MV-4-11 (cell line): ENCODE results near the gene SGCE.

ENCODE experiments used
- DNase-seq: peaks from one replicate; lab custom pipeline; 2025; lab: John Stamatoyannopoulos, UW

Gene SGCE

DNA sequence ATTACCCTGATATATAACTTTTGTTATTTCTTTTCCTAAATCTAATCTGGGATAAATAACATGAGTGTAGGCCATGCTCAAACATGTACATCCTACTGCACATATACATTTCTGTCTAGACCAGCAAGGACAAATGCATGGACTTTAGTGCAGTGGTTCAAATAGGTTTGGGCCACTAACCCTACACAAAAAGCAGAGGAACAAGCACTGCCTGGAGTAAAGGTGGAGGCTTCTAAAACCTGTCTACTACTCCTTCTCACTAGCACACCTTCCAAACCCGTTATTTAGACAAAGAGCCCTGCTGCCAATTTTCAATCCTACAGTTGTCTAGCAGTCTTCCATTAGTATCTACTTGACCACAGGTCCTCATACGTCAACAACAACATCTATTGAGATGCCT lies 34.8 kb downstream of the SGCE start:
- no peak for DNase-seq

DNA sequence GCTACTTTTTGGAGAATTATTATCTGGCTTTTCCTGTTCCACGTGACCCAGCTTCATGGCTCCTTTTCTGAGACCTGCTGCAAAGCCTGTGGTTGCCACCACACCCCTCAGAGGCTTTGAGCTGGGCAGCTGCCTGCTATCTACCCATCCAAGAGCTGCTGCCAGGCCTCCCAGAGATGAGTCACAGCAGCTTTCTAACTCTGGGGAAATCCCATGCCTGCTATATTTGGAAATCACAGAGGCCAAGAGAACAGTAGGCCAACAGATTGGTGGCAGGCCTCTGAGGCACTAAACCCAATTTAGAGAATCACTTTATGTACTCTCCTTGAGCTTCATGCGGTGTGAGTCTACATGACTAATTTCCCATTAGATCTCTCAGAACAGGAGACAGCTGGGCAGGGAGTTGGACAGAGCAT lies 35.2 kb downstream of the SGCE start:
- peak; percentile 98 for DNase-seq

DNA sequence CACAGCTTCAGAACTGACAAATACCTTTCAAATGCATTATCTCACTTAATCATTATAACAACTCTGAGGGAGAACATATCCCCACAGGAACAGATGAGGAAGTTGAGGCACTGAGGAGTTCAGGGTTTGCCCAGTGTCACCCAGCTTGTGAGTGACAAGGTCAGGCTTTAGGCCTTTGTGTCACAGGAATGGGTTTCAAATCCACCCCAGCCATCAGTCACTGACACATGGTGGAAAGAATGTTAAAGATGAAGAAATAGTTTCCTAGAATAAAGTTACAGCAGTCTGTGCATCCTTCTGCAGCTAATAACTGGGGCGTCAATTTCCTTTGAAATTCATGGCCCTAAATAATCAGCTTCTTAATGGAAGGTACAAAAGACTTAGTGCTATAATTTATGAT lies 37.8 kb downstream of the SGCE start:
- peak; percentile 30 for DNase-seq

DNA sequence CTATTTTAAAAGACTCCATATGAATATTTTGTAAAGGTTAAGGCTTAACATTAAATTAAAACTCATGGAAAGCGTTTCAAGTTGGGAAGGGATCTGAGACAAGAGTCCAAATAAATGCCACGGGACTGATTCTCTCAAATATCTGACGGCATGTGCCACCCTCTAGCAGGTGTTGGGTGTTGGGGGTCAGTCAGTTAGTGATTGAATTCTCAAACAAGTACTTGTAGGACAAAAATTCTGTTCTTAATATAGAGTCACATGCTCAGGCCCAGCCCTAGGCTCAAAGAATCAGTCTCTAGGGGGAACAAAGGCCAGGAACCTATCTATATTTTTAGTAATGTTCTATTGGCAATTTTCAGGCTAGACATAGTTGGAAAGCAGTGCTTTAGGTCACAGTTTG lies 39.1 kb downstream of the SGCE start:
- no peak for DNase-seq

DNA sequence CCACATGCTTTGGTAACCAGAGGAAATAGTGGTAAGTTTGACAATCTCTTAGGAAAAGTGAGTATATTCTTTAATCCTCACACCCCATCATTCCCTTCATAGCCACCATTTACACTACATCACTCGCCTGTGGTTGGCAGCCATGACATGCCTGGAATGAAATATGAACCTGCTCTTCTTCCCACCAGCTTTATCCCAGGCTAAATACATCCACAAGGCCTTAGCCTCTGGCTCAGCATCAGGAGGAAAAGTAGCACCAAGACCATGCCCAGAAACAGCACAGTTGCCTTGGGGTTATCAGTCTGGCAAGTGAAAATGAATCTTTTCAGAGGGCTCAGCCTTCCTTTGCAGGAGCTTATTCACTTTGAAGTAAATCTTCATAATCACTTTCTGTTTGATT lies 40.3 kb downstream of the SGCE start:
- no peak for DNase-seq

DNA sequence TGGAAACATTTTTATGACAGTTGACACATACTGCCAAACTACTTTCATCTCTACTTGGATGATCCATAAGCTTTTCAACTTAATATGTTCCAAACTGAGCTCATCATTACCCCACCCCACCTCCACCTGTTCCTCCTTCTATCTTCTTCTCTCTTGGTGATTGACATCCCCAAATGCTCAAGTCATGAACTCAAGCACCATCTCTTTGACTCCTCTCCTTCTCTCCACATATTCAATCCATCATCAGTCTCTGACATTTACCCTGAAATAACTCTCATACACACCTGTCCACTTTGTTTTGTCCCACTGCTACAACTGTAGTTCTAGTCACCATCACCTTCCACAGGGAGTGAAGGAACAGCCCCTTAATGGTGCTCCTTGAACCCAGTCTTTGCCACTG lies 43.3 kb downstream of the SGCE start:
- DNase-seq: no peak

DNA sequence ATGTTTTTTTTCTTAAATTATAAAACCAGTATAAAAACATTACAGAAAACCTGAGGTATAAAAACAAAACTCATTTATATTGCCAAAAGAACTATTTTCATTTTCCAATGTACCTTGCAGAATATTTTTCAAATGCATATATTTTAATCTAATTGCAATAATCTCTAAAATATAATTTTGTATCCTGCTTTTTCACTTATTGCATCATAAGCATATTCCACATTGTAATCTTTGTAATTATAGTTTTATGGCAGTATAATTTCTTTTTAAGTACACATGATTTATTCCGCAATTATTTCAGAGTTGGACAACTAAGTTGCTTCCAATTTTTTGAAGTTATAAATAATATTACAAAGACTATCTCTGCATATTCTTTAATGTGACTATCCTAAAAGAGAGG lies 43.7 kb downstream of the SGCE start:
- no peak for DNase-seq

DNA sequence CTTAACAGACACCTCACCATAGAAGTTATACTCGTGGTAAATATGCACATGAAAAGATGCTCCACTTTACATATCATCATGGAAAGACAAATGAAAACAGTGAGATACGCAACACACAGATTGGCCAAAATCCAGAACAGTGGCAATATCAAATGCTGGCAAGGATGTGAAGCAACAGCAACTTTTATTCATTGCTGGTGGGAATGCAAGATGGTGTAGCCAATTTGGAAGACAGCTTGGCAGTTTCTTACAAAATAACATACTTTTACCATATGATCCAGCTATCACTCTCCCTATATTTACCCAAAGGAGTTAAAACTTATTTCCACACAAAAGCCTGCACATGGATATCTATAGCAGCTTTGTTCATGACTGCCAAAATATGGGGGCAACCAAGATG lies 46.4 kb downstream of the SGCE start:
- DNase-seq: no peak

DNA sequence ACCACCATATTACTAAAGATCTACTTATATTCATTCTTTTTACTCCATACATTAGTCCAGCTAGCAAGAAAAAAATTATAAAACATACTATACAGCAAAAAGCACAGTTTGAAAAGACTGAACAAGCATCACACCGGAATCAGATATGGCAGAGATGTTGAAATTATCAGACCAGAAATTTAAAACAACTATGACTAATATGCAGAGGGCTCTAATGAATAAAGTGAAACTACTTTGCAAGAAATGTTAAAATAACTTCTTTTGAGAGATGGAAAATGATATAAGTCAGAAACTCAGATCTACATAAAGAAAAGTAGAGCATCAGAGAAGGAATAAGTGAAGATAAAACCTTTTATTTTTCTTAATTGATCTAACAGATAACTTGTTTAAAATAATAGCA lies 50.9 kb downstream of the SGCE start:
- no peak for DNase-seq

DNA sequence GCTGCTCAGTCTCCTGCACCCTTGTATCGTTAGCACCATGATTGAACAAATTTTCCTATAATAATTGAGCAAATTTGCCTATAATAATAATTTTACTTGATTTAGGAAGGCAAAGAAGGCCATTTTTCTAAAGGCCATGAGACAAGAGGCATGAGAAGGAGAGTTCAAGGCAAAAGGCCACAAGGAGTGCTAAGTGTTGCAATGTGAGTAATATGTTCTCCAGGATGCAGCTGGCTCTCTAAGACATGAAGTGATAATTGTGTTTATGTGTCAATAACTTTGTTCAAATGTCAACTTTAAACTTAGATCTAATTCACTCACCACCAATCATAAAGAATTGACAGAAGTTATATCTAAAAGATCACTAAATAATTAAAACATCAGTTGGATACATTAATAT lies 53.8 kb downstream of the SGCE start:
- DNase-seq: no peak

DNA sequence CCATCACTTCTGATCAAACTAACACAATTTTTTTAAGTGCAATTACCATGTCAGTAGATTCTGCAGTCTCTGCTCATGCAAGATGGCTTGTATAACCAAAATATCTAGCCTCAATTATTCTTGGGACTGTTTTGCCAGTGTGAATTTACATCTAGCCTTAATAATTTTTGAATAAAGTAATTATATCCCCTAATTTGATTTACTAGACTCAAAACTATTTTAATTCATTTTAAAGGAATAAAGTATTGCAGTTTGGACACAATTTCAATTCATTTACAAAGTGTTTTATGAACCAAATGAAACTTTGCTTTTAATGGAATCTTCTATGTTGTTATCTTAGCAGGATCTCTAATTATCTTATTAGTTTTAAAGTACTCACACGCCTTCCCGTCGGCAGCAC lies 55.7 kb downstream of the SGCE start:
- no peak for DNase-seq

DNA sequence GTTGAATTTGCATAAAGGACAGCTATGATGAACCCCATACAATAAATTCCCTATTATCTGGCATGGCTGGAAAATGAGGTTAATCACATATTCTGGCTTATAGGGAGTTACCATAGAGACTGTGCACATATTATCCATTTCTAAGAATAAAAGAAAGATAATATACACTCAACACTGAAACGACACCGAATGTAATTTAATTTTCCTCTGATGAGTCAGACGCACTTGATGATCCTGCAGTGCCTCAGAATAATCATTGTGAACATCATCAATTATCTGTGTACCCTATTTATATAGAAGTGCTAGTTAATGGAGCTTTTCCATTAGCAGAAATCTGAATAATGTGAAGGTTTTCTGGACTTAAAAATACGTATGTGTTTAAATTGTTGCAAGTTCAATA lies 60.2 kb downstream of the SGCE start:
- DNase-seq: no peak

DNA sequence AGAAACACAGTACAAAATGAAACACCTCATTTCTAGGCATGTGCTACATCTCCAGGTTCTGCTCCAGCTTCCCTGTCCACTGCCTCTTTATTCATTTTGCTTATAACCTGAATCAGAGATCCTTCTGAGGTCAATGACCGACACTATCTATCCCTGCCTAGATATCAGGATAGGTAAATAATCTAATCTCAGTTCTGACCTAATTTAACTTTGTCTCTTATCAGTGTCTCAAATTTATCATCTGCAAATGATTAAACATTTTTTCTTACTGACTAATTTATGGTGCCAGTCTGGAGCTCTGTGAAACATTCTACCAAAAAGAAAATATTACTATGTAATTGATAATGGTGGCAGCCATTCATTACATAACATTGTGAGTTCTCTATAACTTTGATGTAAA lies 61.1 kb downstream of the SGCE start:
- no peak for DNase-seq

DNA sequence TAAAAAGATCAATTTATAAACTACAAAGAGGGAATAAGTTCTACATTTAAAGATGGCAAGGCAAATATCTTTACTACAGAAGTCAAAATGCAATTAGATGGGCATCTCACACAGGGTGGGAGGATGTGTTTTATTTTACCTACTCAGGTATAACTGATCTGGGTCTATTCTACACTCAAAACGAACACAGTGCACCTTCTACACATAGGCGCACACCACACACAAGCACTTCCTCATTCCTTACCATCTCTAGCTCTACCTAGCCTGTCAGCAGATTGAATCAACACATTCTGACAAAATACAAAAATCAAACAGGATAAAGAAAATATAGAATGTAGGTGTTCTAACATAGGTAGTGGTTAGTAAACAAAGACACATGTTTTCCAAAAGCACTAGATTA lies 64.8 kb downstream of the SGCE start:
- no peak for DNase-seq

DNA sequence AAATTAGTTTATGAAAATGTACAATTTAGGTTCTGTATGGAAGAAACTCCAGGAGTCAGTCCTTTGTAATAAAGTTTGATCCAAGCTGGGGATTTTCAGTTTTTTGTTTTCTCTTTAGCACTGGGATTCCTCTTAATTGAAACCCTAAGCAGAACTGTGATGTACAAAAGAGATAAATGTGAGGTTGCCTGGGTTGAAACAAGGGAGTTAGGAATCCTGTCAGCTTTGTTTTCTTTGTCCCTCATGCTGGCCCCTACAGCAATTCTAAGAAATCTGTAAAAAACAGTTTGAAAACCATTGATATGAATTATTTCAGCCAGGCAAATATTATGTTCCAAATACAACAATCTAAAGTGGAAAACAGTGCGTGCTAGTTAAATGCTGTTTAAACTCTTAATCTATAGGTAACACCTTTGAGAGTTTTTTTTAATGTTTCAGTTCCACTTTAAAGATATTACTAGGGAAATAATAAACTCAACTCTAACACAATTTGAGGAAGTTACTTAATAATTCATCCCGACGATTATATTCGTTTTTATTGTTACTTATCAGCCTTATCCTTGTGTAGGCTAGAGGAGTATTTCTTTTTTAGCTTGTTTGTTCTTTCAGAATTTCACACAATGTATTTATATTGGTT lies 65.3 kb downstream of the SGCE start:
- no peak for DNase-seq

DNA sequence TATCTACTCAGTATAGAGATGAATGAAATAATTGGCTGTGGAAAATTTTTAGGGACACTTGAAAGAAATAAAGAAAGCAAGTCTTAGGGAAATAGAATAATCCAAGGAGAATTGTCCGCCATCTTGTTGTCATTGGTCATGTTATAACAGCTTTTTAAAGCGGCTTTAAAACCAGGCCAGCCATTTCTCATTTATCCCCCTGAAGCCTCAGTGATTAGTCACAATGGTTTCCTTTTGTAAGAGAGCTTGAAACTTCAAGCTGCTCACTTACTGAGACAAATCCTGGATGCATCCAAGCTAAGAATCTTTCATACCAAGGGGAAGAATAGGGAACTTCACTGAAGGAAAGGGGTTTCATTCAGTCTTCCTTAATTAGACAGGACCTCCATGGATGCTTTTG lies 67.9 kb downstream of the SGCE start:
- DNase-seq: no peak

DNA sequence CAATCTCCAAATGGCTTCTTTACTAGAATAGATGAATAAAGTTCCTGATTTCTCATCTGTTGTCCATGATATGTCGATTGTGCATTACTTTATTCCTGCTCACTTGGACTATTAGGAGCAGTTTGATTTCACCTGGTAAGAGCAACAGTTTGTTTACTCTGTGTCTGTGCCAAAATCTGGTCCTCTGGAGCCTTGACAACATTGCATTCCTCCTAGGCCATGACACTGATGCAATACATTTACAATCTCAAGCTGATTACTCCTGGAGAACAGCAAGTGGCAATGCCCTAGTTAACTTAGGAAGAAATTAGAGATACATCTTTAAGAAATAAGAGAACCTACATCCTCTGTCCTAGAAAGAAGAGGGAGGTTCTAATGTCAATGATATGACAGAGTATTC lies 71.8 kb downstream of the SGCE start:
- DNase-seq: no peak

DNA sequence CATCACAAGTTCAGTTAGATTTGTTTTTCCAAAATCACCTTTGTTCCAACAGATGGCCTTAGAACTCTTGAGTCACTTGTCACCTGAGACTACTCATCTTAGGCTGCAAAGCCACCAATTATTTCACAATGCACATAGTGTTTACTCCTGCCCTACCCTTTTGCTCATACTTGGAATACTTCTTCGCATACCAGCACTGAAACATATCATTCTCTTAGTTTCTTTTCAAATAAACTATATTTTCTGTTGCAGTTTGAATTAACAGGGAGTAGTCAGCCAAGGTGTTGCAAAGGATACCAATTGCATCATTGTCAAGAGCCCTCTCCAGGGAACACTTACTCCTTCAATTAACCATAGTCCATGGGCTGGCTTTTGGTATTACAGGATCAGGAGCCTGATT lies 75.3 kb downstream of the SGCE start:
- DNase-seq: no peak

DNA sequence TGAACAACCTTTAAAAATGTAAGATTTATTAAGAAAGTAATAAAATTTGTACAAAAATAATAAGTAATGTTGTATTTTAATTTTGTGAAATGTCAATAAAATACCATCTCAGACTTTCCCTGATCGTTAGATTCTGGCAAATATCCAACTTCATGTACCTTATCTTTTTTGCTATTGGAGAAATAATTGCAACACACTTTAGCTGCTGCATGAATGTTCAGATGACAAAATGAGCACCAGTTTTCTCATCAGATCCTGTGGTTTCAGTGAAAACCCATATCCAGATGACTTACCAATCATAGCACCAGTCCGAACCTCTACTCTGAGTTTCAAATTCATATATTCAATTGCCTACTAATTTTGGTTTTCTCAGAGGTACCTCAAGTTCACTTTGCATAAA lies 76.5 kb downstream of the SGCE start:
- DNase-seq: no peak

DNA sequence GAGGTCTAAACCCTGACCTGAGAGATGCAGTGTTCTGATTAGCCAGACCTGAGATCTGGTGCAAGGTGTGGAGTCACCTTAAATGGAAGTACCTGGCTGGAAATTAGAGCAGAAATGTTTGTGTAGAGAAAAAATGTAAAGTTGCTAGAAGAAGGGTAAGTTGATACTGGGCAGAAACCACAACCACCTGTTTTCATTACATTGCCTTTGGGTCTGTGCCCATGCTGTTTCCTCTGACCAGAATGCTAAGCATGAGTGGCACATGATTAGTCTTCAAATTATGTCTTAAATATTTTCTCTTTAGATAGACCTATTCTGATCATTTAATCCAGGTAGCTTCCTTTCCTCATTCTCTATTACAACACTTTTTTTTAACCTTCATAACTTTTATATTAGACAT lies 77.3 kb downstream of the SGCE start:
- no peak for DNase-seq

DNA sequence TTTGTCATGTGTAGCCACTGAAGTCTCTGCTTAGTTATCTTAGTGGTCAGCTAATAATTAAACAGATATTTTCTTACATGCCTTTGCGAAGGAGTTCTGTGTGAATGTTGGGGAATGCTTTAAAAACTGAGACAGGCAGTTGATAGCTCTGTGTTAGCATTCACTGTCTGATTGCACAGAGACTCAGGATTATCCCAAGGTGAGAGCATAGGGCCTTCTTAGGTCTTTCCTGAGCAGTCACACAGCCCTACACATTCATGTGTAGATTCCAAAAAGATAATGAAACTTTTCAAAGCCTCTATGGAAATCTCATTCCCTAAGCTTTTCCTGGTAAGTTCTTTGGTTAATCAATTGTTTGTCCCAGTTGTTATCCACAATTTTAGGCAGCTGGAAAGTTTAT lies 78.6 kb downstream of the SGCE start:
- no peak for DNase-seq

DNA sequence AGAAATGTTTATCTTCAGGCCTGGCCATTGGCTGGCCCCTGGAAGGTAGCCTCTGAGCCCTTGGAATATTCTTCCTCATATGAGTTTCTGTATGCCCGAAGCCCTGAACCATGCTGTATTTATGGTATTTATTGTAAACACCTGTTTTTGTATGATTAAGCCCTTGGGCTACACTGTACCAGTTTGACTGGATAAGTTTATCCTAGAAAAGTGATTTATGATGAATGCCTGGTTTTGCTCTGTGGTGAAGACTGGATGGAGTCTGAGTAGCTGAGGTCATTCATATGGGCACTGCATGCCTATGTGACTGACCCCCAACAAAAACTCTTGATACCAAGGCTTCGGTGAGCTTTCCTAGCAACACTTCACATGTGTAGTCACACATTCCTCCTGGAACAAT lies 79.6 kb downstream of the SGCE start:
- no peak for DNase-seq

DNA sequence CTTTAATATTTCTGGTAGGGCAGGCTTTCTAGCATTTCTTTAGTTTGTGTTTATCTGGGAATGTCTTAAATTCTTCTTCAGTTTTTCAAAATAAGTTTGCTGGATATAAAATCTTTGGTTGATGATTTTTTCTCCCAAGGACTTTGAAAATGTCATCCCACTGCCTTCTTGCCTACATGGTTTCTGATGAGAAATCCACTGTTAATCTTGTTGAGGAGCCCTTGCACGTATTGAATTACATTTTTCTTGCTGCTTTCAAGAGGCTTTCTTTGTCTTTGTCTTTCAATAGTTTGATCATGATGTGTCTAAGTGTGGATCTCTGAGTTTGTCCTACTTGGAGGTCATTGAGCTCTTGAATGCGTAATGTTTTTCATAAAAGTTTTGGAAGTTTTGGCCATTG lies 80.3 kb downstream of the SGCE start:
- no peak for DNase-seq

DNA sequence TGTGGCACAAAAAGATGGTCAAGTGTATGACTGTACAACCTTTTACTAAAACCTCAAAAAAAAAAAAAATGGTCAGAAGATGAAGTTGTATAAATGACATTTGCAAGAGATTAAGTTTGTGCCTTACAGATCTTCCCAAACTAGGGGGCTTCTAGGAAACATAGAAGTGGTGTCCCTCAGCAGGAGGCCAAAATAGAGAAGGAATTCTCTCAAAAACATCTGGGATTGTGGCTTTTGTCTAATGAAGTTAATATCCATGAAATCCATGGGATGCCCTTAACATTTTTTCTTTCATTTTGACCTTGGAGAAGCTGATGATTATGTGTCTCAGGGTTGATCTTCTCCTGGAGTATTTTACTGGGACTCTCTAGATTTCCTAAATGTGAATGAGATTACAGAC lies 84.1 kb downstream of the SGCE start:
- no peak for DNase-seq

DNA sequence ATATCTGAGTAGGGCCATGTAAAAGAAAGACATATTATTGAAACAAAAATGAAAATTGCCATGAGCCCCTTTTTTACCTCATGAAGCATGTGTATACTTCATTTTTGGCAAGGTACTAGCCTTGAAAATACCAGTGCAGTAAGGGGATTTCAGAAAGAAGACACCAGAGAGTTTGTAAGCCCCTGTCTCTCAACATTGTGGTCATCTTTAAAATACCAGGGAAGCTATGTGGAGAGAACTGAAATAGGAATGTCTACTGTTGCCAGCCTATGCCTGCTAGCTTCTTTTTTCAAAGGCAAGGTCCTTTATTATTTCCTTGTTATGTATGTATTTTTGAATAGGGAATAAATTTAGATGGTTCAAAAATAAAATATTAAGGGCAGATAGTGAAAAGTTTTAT lies 88.5 kb downstream of the SGCE start:
- no peak for DNase-seq
